Endometrium (tissue), 2 donors: ENCODE measurements around the gene CFAP73.

ENCODE experiments used
- FAIRE-seq: peaks from 2 replicates; lab custom pipeline; 2012; peaks lifted over from hg19 to GRCh38; lab: Jason Lieb, UNC
- donor health status: control.
- donor health status: control.

The CFAP73 gene

GRCh38 chr12:113142173-113142885, 7.2 kb upstream of the CFAP73 start:
- no peak for FAIRE-seq

GRCh38 chr12:113142886-113143332, 6.6 kb upstream of the CFAP73 start:
- no peak for FAIRE-seq

- no peak for FAIRE-seq
These were observed 5.6 kb upstream of the CFAP73 start for GRCh38 chr12:113143959-113144358.

- FAIRE-seq = no peak
These were observed 4.7 kb upstream of the CFAP73 start for GRCh38 chr12:113144806-113145205.

- no peak for FAIRE-seq
These were observed 3.6 kb upstream of the CFAP73 start for GRCh38 chr12:113145720-113146551.

GRCh38 chr12:113146999-113147398, 2.5 kb upstream of the CFAP73 start:
- no peak for FAIRE-seq

GRCh38 chr12:113151655-113152054, 2.1 kb downstream of the CFAP73 start:
- no peak for FAIRE-seq

GRCh38 chr12:113152196-113152834, 2.8 kb downstream of the CFAP73 start:
- no peak for FAIRE-seq

GRCh38 chr12:113152835-113153814, 3.6 kb downstream of the CFAP73 start:
- no peak for FAIRE-seq

GRCh38 chr12:113154351-113154973, 4.9 kb downstream of the CFAP73 start:
- FAIRE-seq = no peak

GRCh38 chr12:113155060-113155459, 5.5 kb downstream of the CFAP73 start:
- FAIRE-seq = no peak

GRCh38 chr12:113155646-113156045, 6.1 kb downstream of the CFAP73 start:
- FAIRE-seq = no peak

GRCh38 chr12:113157218-113157859, 7.8 kb downstream of the CFAP73 start:
- FAIRE-seq = no peak

- no peak for FAIRE-seq
These were observed 9.1 kb downstream of the CFAP73 start for GRCh38 chr12:113158439-113159203.

GRCh38 chr12:113159937-113160336, 10.4 kb downstream of the CFAP73 start:
- FAIRE-seq = no peak

GRCh38 chr12:113161415-113162016, 12.0 kb downstream of the CFAP73 start:
- FAIRE-seq = no peak

- FAIRE-seq = no peak
These were observed 12.8 kb downstream of the CFAP73 start for GRCh38 chr12:113162102-113163029.

GRCh38 chr12:113163030-113163360, 13.5 kb downstream of the CFAP73 start:
- FAIRE-seq = no peak

GRCh38 chr12:113164014-113164413, 14.5 kb downstream of the CFAP73 start:
- FAIRE-seq = no peak
